Measurements from ENCODE around the gene GNG10. TPM values are rescaled to one million over a fixed set of nuclear protein-coding genes. Genes with fewer than 3 reads are reported as not detected.

GNG10 gene
- total and polyA plus RNA-seq, 9 of the 15 experiments (the other 6 are each of a cell fraction or from before 2014, with no cell fraction given) = 13.1 to 37.8 (median 28.4) TPM

DNA sequence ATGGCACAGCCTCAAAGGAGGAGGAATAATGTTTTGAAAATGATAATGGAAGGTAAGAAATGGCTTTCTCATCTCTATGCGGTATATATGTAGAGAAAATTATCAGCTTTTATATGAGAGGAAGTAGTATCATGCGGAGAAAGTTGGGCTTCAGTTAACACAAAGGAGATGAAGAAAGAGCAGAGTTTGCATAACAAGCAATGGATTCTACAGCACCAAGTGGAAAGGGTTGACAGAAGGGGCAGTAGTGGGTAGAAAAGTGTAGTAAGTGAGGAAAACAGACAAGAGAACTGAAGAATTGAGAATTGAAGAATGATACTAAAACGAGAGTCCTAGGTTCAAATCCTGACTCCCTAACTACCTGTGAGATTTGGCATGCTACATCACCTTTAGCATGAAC is 51.0 kb downstream of the GNG10 start (continued):
- no peak for TF ChIP-seq ASH1L (IDR thresholded peaks at IDR 0.05; ENCODE audit: borderline replicate concordance, low read depth, partially characterized antibody)
- TF ChIP-seq CHD1 (IDR thresholded peaks at IDR 0.05; ENCODE audit: low read length) = no peak
- TF ChIP-seq ZNF174 (CRISPR knock-in tag; IDR thresholded peaks at IDR 0.05) = no peak
- TF ChIP-seq CTBP1 (IDR thresholded peaks at IDR 0.05; ENCODE audit: borderline replicate concordance) = no peak

DNA sequence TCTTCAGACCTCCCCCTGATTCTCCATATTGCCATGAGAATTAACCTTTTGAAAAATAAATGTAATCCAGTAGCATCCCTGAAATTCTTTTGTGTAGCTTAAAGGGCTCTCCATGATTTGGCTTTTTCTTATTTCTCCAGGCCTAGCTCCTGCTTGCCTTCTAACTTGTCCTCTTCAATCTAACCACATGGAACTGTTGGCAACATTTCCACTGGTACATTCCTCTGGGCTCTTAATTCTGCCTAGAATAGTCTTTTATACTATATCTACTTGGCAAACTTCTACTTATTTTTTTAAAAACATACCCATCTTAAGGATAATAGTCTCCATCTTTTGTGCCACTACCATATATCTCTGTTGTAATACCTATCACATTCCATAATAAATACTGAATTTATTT is 54.1 kb downstream of the GNG10 start:
- ATAC-seq (no peak), DNase-seq (ENCODE audit: extremely low read depth in 1 of 4, low spot score in 3 of 4) (no peak), FAIRE-seq (no peak)
- in situ Hi-C loops (cut with MboI) = no loop called here
- Histone ChIP-seq H3K4me3 (no peak overlapping the region), H2AFZ (ENCODE audit: low read depth, low read length) (no peak overlapping the region), H3K9me1 (ENCODE audit: control insufficient read depth, insufficient read depth, low read length) (no peaks in the 10 kb centered on the region), H3K4me1 (replicated peaks in 1 of 2; ENCODE audit: control insufficient read depth in 2 of 2, insufficient read depth in 2 of 2, low read length in 2 of 2) (no peaks in the 10 kb centered on the region), H3K9me3 (replicated peaks; ENCODE audit: control insufficient read depth, insufficient read depth, low read depth, low read length) (no peaks in the 10 kb centered on the region), H3K27me3 (ENCODE audit: control insufficient read depth in 2 of 2, insufficient read depth in 2 of 2, low read length in 2 of 2) (no peaks in the 10 kb centered on the region), H3K9ac (ENCODE audit: insufficient read depth in 1 of 2, low read depth in 2 of 2, low read length in 2 of 2) (no peak overlapping the region), H3K36me3 (ENCODE audit: control insufficient read depth, insufficient read depth, low read length) (no peaks in the 10 kb centered on the region), H4K20me1 (replicated peaks; ENCODE audit: control insufficient read depth, insufficient read depth, low read length) (no peaks in the 10 kb centered on the region), H3K79me2 (ENCODE audit: control insufficient read depth, insufficient read depth, low read length) (no peaks in the 10 kb centered on the region), H3K4me2 (ENCODE audit: insufficient read depth, low read length) (no peak overlapping the region), H3K27ac (ENCODE audit: extremely low read depth, low read depth, low read length) (no peak overlapping the region)
- ChIA-PET POLR2A (no interaction called here), CTCF (ENCODE audit: low intra/inter-chr PET ratio) (no interaction called here)
- intact Hi-C loops (cut with micrococcal nuclease) = no loop called here
- TF ChIP-seq DPF2 (IDR thresholded peaks at IDR 0.05) (no peak), ATF1 (CRISPR knock-in tag; IDR thresholded peaks at IDR 0.05) (no peak), ATF1 (tag; IDR thresholded peaks at IDR 0.05) (no peak), PHF20 (IDR thresholded peaks at IDR 0.05; ENCODE audit: partially characterized antibody) (no peak)
- TF ChIP-seq, protein P1, sequence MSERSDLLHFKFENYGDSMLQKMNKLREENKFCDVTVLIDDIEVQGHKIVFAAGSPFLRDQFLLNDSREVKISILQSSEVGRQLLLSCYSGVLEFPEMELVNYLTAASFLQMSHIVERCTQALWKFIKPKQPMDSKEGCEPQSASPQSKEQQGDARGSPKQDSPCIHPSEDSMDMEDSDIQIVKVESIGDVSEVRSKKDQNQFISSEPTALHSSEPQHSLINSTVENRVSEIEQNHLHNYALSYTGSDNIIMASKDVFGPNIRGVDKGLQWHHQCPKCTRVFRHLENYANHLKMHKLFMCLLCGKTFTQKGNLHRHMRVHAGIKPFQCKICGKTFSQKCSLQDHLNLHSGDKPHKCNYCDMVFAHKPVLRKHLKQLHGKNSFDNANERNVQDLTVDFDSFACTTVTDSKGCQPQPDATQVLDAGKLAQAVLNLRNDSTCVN (CRISPR knock-in tag; IDR thresholded peaks at IDR 0.05) = no peak
- no TSS peak for BruUV-seq (replicated peaks)

Measured in K562 (cell line).